ENCODE measurements around the gene CX3CL1. TPM values are rescaled to one million over a fixed set of nuclear protein-coding genes. Genes with fewer than 3 reads are reported as not detected.
"Not testable (repeated sequence)": the region's sequence is repeated elsewhere in the genome, so short reads cannot be mapped to it uniquely, and the experiment has no call there.

Gene CX3CL1
- total and polyA plus RNA-seq, 2 of the 4 experiments (the other 2 are of a cell fraction) = 0.18 to 0.77 TPM

DNA sequence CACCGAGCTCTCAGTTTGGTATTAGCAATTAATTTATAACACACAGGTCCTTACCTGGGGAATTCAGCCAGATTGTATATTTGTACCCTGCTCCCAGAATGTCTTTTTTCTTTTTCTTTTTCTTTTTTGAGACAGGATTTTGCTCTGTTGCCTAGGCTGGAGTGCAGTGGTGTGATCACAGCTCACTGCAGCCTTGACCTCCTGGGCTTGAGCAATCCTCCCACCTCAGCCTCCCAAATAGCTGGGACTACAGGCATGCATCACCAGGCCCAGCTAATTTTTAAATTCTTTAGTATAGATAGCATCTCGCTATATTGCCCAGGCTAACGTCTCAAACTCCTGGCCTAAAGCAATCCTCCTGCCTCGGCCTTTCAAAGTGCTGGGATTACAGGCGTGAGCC lies 28.2 kb upstream of the CX3CL1 start:
- H3K4ac ChIP-seq (ENCODE audit: low read depth, low read length); DNase-seq; H2BK120ac ChIP-seq (ENCODE audit: low read depth, low read length); H2AFZ ChIP-seq (replicated peaks; ENCODE audit: low read length, poor library complexity); H2AK9ac ChIP-seq (replicated peaks; ENCODE audit: low read depth, low read length, poor library complexity); H3K9me1 ChIP-seq (ENCODE audit: insufficient read depth, low read length); H3K14ac ChIP-seq (replicated peaks; ENCODE audit: low read depth, low read length); POLR2A ChIA-PET (ENCODE audit: unreplicated experiment); ATAC-seq (ENCODE audit: low read depth); H3K27ac ChIP-seq (ENCODE audit: insufficient read depth, low read length); in situ Hi-C loops (cut with MboI; ENCODE audit: low sequenced_read_pairs); H3K4me1 ChIP-seq (ENCODE audit: control insufficient read depth, insufficient read depth, low read length); H3K4me2 ChIP-seq (ENCODE audit: low read depth, low read length); H4K5ac ChIP-seq (ENCODE audit: low read depth, low read length); H3K79me1 ChIP-seq (ENCODE audit: low read depth in 1 of 2, low read length in 2 of 2); H3K4me3 ChIP-seq (ENCODE audit: insufficient read depth, low read depth, low read length); H3K9me3 ChIP-seq (ENCODE audit: control insufficient read depth, insufficient read depth, low read length); H2BK15ac ChIP-seq (ENCODE audit: low read depth, low read length); H3K18ac ChIP-seq (ENCODE audit: low read depth, low read length); H2AK5ac ChIP-seq (ENCODE audit: low read depth, low read length); H3K36me3 ChIP-seq (ENCODE audit: control insufficient read depth, insufficient read depth, low read length); H4K8ac ChIP-seq (ENCODE audit: low read depth in 2 of 2, low read length in 2 of 2); H3K9ac ChIP-seq (ENCODE audit: low read depth, low read length); BruUV-seq (replicated peaks); dilution Hi-C loops (cut with HindIII; ENCODE audit: low sequenced_read_pairs, unreplicated experiment); H2BK5ac ChIP-seq (ENCODE audit: low read depth, low read length, poor library complexity, severe bottlenecking); intact Hi-C loops (cut with micrococcal nuclease); H4K91ac ChIP-seq (ENCODE audit: insufficient read depth, low read depth, low read length); H3K56ac ChIP-seq (ENCODE audit: extremely low read depth, insufficient read depth, low read length); H3K23ac ChIP-seq (ENCODE audit: low read depth, low read length); CTCF ChIA-PET; H2BK20ac ChIP-seq (ENCODE audit: low read depth, low read length): not testable (repeated sequence)
- peaks cover 20% of the 10 kb centered on the region for H4K20me1 ChIP-seq (ENCODE audit: insufficient read depth, low read length)
- H3K27me3 ChIP-seq (ENCODE audit: control insufficient read depth, insufficient read depth, low read length) = peaks cover 49% of the 10 kb centered on the region
- WGBS, 2 experiments (ENCODE audit: extremely low coverage in 2 of 2, insufficient read length in 1 of 2) = 80% methylated on average over 2 of the region's 5 CpGs; no CpG with 5 or more reads in 1 of the 2 experiments
